NCI-H524 treated with DMSO at 0.1 percent for 48 hours (cell line): Measurements from ENCODE around the gene IL1RAPL2.
A peak's percentile ranks its signal among the peaks of the same experiment; 100 is the strongest.
"Not testable (repeated sequence)": the region's sequence is repeated elsewhere in the genome, so short reads cannot be mapped to it uniquely, and the experiment has no call there.

Source experiments
- DNase-seq: peaks from one replicate; lab custom pipeline; 2025; lab: John Stamatoyannopoulos, UW

IL1RAPL2 gene

GRCh38 chrX:105018865-105019264 lies 452.9 kb downstream of the IL1RAPL2 start:
- no peak for DNase-seq

- not testable (repeated sequence) for DNase-seq
These were observed 463.0 kb downstream of the IL1RAPL2 start for GRCh38 chrX:105028962-105029361.

- no peak for DNase-seq
These were observed 472.8 kb downstream of the IL1RAPL2 start for GRCh38 chrX:105038672-105039328.

- DNase-seq = no peak
These were observed 484.9 kb downstream of the IL1RAPL2 start for GRCh38 chrX:105050921-105051320.

- no peak for DNase-seq
These were observed 485.4 kb downstream of the IL1RAPL2 start for GRCh38 chrX:105051364-105051763.

GRCh38 chrX:105052926-105053325 lies 486.9 kb downstream of the IL1RAPL2 start:
- DNase-seq = no peak

- no peak for DNase-seq
These were observed 497.7 kb downstream of the IL1RAPL2 start for GRCh38 chrX:105063743-105064142.

GRCh38 chrX:105098201-105098600 lies 532.2 kb downstream of the IL1RAPL2 start:
- DNase-seq = no peak

GRCh38 chrX:105098812-105099211 lies 532.8 kb downstream of the IL1RAPL2 start:
- DNase-seq = no peak

- no peak for DNase-seq
These were observed 535.4 kb downstream of the IL1RAPL2 start for GRCh38 chrX:105101378-105101777.

- DNase-seq = no peak
These were observed 543.9 kb downstream of the IL1RAPL2 start for GRCh38 chrX:105109936-105110335.

- DNase-seq = no peak
These were observed 548.6 kb downstream of the IL1RAPL2 start for GRCh38 chrX:105114554-105115130.

- DNase-seq = not testable (repeated sequence)
These were observed 549.8 kb downstream of the IL1RAPL2 start for GRCh38 chrX:105115596-105116320.

- no peak for DNase-seq
These were observed 550.5 kb downstream of the IL1RAPL2 start for GRCh38 chrX:105116486-105116885.

- no peak for DNase-seq
These were observed 551.6 kb downstream of the IL1RAPL2 start for GRCh38 chrX:105117621-105118020.

GRCh38 chrX:105120463-105120862 lies 554.5 kb downstream of the IL1RAPL2 start:
- DNase-seq = no peak

- peak; percentile 42 for DNase-seq
These were observed 555.2 kb downstream of the IL1RAPL2 start for GRCh38 chrX:105121186-105121585.

- no peak for DNase-seq
These were observed 560.2 kb downstream of the IL1RAPL2 start for GRCh38 chrX:105126201-105126600.

- DNase-seq = no peak
These were observed 568.3 kb downstream of the IL1RAPL2 start for GRCh38 chrX:105134273-105134672.

- DNase-seq = no peak
These were observed 570.8 kb downstream of the IL1RAPL2 start for GRCh38 chrX:105136786-105137185.

- no peak for DNase-seq
These were observed 584.0 kb downstream of the IL1RAPL2 start for GRCh38 chrX:105150036-105150435.

GRCh38 chrX:105150557-105150956 lies 584.6 kb downstream of the IL1RAPL2 start:
- peak; percentile 57 for DNase-seq

- DNase-seq = no peak
These were observed 601.2 kb downstream of the IL1RAPL2 start for GRCh38 chrX:105167233-105167632.
